Measurements from ENCODE around the gene GALR1. TPM values are rescaled to one million over a fixed set of nuclear protein-coding genes. Genes with fewer than 3 reads are reported as not detected.

The GALR1 gene
- total RNA-seq, 1 donor from 2014 or later: 0.07 TPM

DNA sequence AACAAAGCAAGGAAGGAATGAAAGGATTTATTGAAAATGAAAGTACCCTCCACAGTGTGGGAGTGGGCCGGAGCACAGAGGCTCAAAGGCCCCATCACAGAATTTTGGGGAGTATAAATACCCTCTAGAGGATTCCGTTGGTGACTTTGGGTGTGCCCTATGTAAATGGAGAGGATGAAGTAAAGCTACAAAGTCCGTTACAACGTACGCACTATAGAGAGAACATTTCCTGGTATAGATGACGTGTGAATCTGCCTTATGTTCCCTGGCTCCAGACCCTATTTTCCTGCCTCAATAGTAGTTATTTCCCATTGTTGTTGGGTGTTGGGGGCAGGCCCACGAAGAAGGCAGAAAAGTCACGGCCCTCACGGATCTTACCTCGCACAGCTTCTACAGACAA, 65.3 kb downstream of the GALR1 start:
- no peak for DNase-seq (ENCODE audit: extremely low spot score, unreplicated experiment)
- TF ChIP-seq, protein P1, sequence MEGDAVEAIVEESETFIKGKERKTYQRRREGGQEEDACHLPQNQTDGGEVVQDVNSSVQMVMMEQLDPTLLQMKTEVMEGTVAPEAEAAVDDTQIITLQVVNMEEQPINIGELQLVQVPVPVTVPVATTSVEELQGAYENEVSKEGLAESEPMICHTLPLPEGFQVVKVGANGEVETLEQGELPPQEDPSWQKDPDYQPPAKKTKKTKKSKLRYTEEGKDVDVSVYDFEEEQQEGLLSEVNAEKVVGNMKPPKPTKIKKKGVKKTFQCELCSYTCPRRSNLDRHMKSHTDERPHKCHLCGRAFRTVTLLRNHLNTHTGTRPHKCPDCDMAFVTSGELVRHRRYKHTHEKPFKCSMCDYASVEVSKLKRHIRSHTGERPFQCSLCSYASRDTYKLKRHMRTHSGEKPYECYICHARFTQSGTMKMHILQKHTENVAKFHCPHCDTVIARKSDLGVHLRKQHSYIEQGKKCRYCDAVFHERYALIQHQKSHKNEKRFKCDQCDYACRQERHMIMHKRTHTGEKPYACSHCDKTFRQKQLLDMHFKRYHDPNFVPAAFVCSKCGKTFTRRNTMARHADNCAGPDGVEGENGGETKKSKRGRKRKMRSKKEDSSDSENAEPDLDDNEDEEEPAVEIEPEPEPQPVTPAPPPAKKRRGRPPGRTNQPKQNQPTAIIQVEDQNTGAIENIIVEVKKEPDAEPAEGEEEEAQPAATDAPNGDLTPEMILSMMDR (conservative IDR thresholded peaks at IDR 0.05): no peak
- H3K4me1 Mint-ChIP-seq (ENCODE audit: unreplicated experiment): no peaks in the 10 kb centered on the region
- H3K27ac Mint-ChIP-seq: no peak overlapping the region
- H3K9me3 Mint-ChIP-seq: no peaks in the 10 kb centered on the region
- H3K27me3 Mint-ChIP-seq: peaks cover 9% of the 10 kb centered on the region
- H3K36me3 Mint-ChIP-seq: no peaks in the 10 kb centered on the region
- no peak overlapping the region for H3K4me3 Mint-ChIP-seq

DNA sequence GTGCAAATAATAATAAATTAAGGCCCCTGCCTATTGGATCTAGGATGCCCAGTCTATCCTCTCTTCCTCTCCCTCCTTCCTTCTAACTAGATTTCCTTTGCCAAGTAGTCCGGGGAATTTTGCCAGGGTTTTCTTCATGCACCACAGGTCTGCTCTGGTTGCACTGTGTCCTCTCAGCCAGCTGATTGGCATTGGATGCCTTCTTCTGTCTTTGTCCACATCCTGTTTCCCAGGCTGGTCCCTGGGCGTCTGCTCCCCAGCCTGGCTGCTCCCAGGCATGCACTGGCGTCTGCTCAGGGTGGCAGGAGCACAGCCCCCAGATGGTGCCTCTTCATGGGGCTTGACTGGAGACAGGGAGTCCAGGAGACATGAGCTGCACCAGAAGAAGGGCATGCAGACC, 66.4 kb downstream of the GALR1 start:
- peaks cover 5% of the 10 kb centered on the region for H3K27me3 Mint-ChIP-seq
- H3K9me3 Mint-ChIP-seq: no peaks in the 10 kb centered on the region
- no peaks in the 10 kb centered on the region for H3K36me3 Mint-ChIP-seq
- DNase-seq (ENCODE audit: extremely low spot score, unreplicated experiment): no peak
- no peak overlapping the region for H3K27ac Mint-ChIP-seq
- TF ChIP-seq, protein P1 (conservative IDR thresholded peaks at IDR 0.05): no peak
- no peak overlapping the region for H3K4me3 Mint-ChIP-seq
- H3K4me1 Mint-ChIP-seq (ENCODE audit: unreplicated experiment): no peaks in the 10 kb centered on the region

DNA sequence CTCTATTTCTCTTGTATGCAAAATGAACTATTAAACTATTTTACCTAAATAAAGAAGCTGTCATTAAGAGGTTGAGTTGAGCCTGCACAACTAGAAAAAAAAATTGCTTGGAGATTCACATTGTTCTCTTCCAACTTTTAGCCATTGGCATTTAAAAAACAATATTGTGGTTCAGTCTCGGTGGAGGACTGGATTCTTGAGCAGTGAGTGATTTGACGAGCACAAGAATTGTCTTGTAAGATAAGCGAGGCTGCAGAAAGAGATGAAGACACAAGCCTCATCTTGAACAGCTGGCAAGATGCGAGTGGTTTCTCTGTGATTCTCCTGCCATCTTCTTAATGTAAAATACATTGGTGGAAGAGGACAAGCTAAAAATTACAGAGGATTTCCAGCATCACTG, 67.0 kb downstream of the GALR1 start:
- no peak overlapping the region for H3K4me3 Mint-ChIP-seq
- TF ChIP-seq, protein P1 (conservative IDR thresholded peaks at IDR 0.05): no peak

DNA sequence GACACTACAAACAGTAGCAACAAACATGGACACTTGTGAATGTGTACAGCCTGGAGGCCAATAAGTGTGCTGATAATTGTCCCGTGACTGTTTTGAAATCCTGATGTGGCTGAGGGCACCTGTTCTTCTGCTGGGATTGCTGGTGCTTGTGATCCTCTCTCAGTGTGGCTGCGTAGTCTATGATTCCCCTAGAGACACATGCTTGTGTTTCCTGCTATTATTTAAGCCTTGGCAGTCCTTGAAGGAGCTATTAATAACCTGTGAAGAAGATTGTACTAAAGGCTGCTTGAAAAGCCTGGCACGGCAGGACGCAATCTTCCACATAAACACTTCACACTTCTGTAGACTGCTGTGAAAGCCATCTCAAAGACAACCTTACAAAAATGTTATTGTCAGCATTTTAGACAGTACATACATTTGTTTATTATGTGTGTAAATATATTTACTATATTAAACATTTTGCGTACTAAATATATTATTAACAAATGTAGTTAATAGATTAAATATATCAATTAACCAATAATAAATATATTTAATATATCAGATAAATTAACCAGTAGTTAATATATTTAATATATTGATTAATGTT, 71.4 kb downstream of the GALR1 start:
- H3K4me1 Mint-ChIP-seq (ENCODE audit: unreplicated experiment): peaks cover 6% of the 10 kb centered on the region
- H3K4me3 Mint-ChIP-seq: no peak overlapping the region
- DNase-seq (ENCODE audit: extremely low spot score, unreplicated experiment): no peak
- peaks cover 5% of the 10 kb centered on the region for H3K27me3 Mint-ChIP-seq
- no peaks in the 10 kb centered on the region for H3K9me3 Mint-ChIP-seq
- no peak overlapping the region for H3K27ac Mint-ChIP-seq
- TF ChIP-seq, protein P1 (conservative IDR thresholded peaks at IDR 0.05): no peak
- no peaks in the 10 kb centered on the region for H3K36me3 Mint-ChIP-seq

More for the DNA sequence above, 67.0 kb downstream of the GALR1 start:
- no peaks in the 10 kb centered on the region for H3K9me3 Mint-ChIP-seq
- H3K4me1 Mint-ChIP-seq (ENCODE audit: unreplicated experiment): peaks cover under 1% of the 10 kb centered on the region
- no peak for DNase-seq (ENCODE audit: extremely low spot score, unreplicated experiment)
- no peaks in the 10 kb centered on the region for H3K36me3 Mint-ChIP-seq
- peaks cover 5% of the 10 kb centered on the region for H3K27me3 Mint-ChIP-seq
- H3K27ac Mint-ChIP-seq: no peak overlapping the region

DNA sequence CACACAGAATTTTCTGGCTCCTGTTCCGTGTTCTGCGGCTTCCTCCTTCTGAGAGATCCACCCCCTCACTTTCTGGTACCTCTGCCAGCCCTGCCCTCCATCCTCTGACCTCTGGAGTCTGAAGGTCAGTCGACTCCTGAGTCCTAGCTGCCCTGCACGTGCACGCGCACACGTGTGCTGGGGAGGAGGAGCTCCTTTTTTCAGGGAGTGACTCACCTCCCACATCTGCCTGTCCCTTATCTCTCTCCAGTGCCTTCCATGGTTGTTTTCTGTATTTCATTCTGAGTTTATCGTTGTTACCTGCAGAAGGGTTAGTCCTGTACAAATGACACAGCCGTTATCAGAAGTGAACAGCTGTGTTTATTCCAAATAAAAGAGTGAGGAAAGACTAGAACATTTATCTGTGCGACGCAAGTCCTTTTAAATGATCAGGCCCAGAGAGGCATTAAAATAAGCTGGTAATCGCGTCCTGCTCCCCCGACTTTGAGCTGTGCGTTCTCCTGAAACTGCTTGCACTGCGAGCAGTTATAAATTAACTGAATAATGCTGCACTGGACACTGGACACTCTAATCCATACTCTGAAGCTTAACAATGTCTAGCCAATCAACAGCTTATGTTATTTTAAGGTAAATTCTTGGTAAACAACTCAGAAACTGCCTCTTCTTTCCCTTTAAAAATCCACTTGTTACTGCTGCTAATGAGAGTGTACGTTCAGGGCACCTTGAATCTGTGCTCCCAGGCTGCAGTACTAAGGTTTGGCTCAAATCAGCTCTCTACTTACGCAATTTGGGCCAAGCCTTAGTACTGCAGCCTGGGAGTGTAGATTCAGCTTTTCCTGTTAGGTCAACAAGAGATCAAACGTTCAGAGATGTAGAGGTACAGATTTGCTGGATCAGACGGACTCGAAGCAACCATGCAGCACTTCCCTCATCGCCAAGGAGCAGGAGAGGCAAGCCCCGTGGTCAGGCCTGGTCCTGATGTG, 72.5 kb downstream of the GALR1 start:
- H3K36me3 Mint-ChIP-seq: no peaks in the 10 kb centered on the region
- H3K27me3 Mint-ChIP-seq: peaks cover 5% of the 10 kb centered on the region
- DNase-seq (ENCODE audit: extremely low spot score, unreplicated experiment): no peak
- H3K9me3 Mint-ChIP-seq: no peaks in the 10 kb centered on the region
- peaks cover 6% of the 10 kb centered on the region for H3K4me1 Mint-ChIP-seq (ENCODE audit: unreplicated experiment)
- H3K4me3 Mint-ChIP-seq: no peak overlapping the region
- H3K27ac Mint-ChIP-seq: peak overlapping the region; percentile 21
- TF ChIP-seq, protein P1 (conservative IDR thresholded peaks at IDR 0.05): no peak

Measured in type B pancreatic cell (in vitro differentiated cells).